GM12874 (cell line): ENCODE measurements around the gene TUBB.

Source experiments
- CTCF ChIP-seq: IDR thresholded peaks from 2 replicates; pipeline ENCODE4 v1.5.1; 2011; ENCODE audit warnings: low read depth, mild to moderate bottlenecking, control low read depth, low read length, moderate library complexity; ENCODE audit not compliant: insufficient read depth

The TUBB gene

DNA sequence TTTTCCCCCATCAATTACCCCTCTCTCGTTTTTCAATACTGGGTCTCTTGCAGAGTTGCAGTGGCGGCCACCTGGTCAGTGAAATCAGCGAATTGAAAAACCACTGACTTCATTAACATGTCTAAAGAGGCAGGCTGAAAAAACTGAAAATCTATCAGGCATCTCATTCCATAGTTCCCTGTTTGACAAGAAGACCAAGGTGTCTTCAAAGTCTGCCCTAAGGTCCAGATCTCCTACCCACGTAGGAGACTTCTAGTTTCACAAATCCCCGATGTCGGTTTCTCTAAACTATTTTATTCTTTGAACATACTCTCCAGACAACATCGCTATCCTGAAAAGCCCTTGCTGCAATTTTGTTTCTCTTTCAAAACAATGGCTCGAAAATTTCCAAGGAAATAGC, 796 bp upstream of the TUBB start:
- TF ChIP-seq CTCF = no peak

GRCh38 chr6:30720738-30721197, 616 bp downstream of the TUBB start:
- TF ChIP-seq CTCF = no peak

GRCh38 chr6:30721198-30722024, 1.3 kb downstream of the TUBB start:
- peak; percentile 45 for TF ChIP-seq CTCF

DNA sequence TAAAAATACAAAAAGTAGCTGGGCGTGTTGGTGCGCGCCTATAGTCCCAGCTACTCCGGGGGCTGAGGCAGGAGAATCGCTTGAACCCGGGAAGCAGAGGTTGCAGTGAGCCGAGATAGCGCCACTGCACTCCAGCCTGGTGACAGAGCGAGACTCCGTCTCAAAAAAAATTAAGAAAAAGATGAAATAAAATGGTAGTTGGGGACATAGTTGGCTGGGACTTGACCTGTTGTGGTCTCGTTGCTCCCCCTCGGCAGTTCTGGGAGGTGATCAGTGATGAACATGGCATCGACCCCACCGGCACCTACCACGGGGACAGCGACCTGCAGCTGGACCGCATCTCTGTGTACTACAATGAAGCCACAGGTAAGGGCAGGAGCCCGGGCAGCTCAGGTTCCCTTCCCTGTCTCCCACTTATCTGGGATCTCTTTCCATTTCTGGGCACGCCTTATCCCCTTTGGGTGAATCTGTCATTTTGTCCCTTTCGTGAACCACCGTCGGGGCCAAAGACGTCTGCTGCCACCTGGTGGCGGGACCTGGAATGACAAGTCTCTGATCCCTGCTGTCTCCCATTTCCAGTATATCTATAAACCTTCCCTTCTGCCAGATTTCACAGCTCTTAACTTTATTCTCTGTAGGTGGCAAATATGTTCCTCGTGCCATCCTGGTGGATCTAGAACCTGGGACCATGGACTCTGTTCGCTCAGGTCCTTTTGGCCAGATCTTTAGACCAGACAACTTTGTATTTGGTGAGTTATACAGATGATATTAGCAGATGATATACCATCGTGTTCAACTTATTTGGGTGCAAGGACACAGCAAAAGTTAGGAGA, 2.3 kb downstream of the TUBB start:
- TF ChIP-seq CTCF = peak; percentile 86

DNA sequence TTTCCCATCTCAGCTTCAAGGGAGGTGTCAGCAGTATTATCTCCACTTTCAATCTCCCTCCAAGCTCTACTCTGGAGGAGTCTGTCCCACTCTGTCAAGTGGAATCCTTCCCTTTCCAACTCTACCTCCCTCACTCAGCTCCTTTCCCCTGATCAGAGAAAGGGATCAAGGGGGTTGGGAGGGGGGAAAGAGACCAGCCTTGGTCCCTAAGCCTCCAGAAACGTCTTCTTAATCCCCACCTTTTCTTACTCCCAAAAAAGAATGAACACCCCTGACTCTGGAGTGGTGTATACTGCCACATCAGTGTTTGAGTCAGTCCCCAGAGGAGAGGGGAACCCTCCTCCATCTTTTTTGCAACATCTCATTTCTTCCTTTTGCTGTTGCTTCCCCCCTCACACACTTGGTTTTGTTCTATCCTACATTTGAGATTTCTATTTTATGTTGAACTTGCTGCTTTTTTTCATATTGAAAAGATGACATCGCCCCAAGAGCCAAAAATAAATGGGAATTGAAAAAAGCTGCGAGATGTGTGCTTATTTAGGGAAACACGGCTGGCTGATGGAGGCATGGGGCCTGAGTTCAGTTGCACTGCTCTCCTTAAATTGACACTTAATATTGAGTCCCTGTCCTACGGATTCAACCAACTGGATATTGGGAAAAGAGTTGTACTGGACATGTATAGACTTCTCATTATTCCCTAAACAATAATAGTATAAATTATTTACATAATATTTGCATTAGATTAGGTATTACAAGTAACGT, 4.9 kb downstream of the TUBB start:
- no peak for TF ChIP-seq CTCF

GRCh38 chr6:30725713-30726505, 5.8 kb downstream of the TUBB start:
- TF ChIP-seq CTCF = no peak
